Epidermal melanocyte (primary cell): ENCODE results near the gene LRBA.
"Not testable (repeated sequence)": the region's sequence is repeated elsewhere in the genome, so short reads cannot be mapped to it uniquely, and the experiment has no call there.

Experiments
- DNase-seq: peaks from one replicate; pipeline ENCODE4 v3.0.0; 2011; ENCODE audit warnings: low spot score; ENCODE audit not compliant: insufficient read length

LRBA gene

DNA sequence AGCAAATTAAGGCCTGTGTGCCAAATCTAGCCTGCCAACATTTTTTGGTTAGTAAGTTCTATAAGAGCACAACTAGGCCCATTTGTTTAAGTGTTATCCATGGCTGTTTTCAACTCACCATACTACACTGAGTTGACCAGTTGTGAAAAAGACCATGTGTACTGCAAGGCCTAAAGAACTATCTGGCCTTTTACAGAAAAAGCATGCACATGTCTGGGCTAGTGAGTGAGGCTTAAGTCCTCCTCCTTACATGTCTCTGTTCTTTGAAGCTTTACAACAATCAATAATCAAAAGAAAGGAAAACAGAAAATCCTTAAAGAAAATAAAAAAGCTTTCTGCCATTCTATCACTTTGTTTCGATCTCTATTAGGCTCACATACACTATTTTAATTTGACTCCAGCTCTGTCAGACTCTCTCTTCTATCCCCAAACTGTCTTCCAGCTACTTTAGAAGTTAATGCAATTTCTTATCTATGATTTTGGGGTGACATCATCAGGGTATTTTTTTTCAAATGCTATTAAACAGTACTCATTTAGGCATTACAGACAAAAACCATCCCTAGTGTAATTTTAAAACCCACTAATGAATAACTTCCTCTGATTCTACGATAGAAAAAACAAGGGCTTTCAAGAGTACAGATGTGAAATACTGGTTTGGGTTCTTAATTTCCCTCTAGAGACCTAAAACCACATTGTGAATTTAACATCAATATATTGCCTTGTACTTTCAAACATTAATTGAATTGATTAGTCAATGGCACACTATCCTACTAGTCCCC lies 271.3 kb downstream of the LRBA start:
- DNase-seq, result no peak

DNA sequence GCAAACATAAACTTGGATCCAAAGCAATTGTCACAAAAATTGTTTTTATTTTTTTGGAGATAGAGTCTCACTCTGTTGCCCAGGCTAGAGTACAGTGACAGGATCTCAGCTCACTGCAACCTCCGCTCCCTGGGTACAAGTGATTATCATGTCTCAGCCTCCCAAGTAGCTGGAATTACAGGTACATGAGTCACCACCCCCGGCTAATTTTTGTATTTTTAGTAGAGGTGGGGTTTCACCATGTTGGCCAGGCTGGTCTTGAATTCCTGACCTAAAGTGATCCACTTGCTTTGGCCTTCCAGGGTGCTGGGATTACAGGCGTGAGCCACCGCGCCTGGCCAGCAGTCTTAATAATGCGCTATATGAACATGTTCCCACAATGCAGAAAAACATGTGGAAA lies 272.2 kb downstream of the LRBA start:
- not testable (repeated sequence) for DNase-seq

DNA sequence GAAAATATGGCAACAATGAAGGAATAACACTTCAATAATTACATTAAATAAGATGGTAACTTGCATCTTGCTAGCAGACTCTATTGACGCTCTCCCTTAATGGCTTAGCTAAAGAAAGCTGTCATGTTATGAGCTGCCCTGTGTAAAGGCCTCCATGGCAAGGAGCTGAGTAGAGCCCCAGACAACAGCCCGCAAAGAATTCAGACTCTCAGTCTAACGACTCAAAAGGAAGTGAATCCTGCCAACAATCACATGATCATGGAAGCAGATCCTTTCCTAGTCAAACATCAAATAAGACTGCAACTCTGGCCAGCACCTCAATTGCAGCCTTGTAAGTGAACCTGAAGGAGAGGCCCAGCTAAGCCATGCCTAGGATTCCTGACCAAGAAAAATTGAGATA lies 275.5 kb downstream of the LRBA start:
- no peak for DNase-seq

DNA sequence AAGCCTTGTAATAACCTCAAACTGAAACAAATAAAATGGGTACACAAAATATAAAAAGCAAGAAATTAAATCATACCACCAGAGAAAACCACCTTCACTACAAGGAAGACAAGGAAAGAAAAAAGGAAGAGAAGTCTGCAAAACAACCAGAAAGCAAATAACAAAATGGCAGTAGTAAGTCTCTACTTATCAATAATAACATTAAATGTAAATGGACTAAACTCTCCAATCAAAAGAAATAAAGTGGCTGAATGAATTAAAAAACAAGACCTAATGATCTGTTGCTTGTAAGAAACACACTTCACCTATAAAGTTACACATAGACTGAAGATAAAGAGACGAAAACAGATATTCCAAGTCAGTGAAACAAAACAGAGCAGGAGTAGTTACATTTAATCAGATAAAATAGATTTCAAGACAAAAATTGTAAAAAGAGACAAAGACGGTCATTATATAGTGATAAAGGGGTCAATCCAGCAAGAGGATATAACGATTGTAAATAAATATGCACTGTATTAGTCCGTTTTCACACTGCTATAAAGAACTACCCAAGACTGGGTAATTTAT lies 289.0 kb downstream of the LRBA start:
- no peak for DNase-seq

DNA sequence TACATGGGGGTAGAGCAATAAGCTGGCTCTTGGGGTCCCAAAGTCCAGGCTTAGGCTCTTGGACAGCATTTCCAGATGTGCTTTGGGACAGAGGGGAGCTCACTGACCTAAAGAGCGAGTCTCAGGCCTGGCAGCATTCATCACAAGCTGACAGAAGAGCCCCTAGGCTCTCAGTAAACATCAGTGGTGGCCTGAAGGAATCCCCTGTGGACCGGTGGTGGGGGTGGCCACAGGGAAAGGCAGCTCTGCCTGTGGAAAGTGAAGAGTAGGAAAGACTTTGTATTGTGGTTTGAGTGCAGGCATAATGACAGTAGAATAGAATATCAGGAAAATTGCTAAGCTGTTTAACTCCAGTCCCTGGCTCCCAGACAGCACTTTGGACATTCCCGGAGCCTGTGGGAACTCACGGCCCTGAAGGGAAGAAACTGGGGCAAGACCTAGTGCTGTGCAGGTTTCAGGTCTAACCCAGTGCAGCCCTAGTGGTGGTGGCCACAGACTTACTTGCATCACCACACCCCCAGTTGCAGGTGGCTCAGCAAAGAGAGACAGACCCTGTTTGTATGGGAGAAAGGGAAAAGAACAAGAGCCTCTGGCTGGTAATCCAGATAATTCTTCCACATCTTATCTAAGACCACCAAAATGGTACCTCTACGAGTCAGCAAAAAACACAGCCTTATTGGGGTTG lies 291.2 kb downstream of the LRBA start:
- DNase-seq, result no peak

DNA sequence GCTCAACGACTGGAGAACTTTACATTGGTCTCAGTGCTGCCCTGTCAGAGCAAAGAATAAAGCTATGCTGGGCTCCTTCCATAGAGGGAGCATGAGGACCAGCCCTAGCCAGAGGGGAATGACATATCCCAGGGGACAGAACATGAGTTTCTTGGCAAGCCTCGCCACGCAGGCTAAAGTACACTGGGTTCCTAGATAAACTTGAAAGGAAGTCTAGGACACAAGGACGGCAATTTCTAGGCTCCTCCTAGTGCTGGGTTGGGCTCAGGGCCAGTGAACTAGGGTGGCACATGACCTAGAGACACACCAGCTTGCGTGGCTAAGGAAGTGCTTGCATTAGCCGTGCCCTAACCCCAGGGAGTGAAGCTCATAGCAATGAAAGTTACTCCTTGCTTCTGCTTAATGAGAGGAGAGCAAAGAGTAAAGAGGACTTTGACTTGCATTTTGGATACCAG lies 292.1 kb downstream of the LRBA start:
- no peak for DNase-seq

DNA sequence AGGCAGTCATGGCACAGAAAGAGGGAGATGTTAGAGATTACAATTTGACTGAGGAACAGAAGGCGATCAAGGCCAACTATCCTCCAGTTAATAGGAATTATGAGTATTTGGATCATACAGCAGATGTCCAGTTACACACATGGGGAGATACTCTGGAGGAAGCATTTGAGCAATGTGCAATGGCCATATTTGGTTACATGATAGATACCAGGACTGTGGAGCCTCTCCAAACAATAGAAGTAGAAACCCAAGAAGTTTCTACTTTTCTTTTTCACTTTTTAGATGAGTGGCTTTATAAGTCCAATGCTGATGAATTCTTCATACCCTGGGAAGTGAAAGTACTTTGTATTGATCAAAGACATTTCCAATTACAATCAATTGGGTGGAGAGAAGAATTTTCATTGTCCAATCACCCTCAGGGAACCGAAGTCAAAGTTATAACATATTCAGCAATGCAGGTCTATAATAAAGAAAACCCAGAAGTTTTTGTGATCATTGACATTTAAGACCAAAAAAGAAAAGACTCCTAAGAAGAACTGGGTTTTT lies 294.0 kb downstream of the LRBA start:
- no peak for DNase-seq

DNA sequence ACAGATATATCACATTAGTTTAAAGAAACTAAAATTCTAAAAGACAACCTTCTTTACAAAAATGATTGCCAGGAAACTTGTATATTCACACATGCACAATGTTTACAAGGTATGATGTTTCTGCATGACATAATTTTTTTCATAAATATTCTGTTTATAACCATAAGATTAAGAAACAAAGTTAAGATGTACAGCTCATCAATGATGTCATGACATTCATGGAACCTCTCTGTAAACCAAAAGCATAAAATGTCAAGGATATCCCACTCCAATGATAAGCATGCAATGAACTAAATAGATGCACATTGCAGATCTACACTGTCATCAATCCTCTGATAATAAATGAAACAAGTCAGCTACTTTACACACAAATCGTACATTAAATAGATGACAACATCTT lies 297.1 kb downstream of the LRBA start:
- no peak for DNase-seq

DNA sequence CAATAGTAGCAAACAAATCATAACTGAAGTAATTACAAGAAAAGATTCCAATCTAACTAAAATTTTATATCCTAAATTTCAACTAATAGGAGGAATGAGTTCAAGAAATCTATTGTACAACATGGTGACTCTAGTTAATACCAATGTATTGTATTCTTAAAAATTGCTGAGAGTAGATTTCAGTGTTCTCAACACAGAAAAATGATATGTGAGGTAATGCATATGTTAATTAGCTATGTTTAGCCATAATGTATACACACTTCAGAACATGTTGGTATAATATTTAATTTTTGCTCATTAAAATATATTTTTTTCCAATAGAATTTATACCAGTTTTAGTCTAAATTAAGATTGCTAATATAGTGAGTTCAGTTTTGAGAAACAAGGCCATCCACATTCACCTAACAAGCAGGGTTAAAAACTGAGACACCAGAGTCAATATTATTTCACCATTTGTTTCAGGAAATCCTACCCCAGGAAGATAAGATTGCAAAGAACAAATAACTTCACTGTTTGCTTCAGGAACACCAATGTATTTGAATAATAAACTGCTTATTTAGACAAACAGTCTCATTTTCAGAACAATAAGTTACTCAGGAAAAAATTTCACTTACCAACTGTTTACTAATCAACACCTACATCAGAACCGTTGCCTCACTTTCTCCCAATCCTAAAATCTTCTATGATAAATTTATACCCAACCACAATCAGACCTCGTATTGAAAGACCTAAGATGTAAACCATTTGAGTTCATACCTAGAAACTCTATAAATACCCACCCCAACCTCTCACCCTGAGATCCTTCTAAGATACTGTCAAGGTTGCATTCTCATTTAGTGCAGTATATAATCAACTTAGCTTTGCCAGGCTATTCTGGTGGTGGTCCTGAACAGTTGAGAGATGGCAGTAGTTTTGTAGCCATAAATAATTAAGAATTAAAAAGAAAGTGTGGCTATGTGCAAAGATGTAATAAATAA lies 300.3 kb downstream of the LRBA start:
- DNase-seq, result no peak

DNA sequence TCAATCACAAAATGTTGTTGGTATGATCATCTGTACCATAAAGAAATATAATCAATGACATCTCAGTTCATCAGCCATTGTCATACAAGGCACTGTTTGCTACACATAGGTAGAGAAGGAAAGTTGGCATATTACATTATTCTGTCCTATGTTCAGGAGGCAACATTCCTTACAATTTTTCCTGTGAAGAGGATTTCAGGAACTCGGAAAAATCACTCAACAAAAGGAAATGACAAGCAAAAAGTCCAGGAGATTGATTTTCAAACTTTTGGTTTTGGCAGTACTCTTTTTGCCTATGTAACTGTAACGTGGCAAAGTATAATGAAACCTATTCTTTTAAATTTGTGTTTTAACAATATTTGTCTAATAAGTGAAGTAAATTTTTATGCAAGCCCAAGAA lies 301.8 kb downstream of the LRBA start:
- DNase-seq, result no peak

DNA sequence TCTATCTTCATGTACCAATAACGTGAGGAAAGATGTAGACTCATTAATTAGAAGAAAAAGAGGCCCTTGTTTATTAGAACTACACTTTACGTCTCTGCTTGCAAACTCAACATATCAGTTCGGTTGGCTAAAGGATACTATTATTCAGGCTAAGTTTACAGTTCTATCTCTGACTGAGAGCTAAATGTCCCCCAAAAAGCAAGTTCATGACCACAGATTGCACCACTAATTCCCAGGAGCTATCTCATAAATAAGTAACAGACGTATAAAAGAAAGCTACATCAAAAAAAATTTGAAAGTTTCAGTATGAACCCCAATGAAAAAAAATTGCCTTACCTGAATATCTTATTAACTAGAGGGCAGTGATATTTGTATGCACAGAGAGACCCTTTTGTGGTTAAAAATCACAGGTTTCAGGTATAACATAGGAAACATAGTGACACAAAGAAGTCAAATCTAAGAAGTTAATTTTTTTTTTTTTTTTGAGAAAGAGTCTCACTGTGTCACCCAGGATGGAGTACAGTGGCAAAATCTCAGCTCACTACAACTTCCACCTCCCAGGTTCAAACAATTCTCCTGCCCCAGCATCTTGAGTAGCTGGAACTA lies 304.2 kb downstream of the LRBA start:
- no peak for DNase-seq

DNA sequence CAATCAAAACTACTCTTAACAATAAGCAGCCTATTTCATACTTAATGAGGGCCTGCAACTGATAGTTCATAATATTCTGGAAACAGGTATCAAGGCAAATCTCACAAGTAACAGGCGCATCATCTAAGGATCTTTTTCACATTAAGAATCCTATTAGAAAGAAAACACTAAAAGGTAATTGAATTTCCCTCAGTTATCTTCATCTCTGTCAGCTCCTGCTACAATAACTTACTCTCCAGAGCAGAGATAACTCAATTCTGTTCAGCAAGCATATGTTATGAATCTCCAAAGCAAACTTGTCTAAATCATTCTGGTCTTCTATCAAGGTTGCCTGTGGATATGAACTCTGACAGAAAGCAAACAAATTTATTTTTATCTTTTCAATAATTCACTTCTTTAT lies 307.1 kb downstream of the LRBA start:
- DNase-seq, result no peak

DNA sequence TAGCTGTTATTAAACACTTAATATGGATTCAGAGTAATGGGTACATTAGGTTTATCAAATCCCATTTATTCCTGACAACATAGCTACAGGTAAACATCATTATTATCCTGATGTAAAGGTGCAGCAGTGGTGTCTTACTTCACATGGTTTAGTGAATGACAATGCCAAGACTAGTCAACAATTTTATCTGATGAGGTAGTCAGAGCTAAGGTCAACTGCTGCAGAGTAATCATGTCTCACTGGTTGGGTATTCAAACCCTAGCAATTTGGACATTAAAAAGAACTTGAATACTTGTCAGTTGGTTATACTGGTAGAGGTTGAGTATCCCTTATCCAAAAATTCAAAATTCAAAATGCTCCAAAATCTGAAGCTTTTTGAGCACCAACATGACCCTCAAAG lies 315.5 kb downstream of the LRBA start:
- no peak for DNase-seq

DNA sequence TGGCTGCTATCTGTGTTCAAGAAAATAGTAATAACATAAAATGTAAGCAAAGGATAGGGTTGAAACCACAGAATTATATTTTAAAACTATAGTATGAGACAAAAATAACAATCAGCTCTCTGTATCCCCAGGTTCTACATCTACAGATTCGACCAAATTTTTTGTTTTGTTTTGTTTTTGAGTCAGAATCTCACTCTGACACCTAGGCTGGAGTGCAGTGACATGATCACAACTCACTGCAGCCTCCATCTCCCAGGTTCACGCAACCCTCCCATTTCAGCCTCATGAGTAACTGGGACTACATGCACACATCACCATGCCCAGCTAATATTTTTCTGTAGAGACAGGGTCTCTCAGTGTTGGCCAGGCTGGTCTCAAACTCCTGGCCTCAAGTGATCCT lies 319.9 kb downstream of the LRBA start:
- no peak for DNase-seq

DNA sequence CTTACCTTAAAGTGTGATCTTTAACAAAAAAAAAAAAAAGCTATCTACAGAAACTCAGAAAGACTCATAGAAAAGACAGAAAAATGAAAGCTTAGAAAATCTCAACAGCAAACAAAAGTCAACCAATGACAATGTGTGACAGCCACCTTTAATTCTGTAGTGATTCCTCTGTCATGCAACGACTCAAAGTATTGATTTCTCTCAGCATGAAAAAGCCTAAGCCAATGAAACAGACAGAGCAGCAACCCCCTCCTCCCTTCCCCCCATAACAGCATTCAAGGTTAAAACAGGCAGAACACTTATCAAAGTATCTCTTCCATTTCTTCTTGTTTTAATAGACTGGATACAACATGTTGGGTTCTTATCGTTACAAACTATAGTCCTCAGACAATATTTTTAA lies 320.6 kb downstream of the LRBA start:
- DNase-seq, result no peak

DNA sequence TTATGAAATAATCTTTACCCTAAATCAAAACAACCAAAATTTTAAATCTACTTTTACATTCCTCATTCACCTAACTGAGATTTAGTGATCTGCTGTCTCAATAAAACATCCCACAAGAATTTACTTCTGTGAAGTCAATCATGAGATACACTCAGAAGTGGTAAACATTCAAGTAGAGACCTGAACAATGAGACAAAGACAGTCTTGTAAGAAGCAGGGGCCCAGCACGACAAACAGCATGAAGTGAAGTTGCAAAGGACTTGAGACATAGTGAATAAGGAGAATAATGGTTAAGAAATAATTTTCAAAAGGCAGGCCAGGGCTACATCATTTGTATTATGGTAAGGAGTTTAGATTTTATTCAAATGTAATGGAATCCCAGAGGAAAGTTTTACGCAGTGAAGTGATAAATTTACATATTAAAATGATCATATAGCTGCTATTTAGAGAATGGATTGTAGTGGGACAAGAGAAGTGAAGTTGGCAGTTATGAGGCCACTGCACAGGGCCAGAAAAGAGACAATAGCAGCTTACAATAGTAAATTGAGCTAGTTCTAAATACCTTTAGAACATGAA lies 331.2 kb downstream of the LRBA start:
- no peak for DNase-seq

DNA sequence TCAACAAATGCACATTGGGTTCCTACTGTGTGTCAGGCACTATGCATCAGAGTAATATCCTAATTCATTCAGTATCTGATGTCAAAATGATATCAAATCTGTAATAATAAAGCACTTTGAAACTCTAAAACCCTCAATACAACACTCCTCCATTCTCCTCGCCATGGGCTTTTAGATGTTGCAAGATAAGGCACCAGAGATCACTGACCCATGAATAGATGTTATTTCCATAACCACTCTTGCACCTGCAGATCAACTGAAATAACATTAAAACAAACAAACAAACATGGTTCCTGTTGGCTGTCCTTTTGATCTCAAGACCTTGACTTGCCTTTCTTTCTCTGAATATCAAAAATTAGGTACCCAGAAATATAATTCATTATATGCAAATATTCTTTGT lies 333.0 kb downstream of the LRBA start:
- no peak for DNase-seq

DNA sequence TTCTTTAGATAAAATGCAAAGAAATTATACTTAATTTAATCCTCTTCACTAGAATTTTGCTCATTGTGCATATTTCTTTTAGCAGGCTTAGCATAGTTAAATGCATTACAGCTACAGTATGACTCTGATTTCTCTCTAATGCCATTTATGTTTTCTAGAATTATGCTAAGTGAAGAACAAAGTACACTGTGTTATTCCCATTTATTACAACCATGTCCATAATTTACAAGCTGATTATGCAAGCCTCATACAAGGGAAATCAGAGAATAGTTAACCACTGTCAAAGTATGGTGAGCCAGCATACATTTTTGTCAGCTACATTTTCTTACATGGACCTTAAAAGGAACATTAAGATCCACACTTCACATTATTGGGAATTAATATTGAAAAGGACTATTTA lies 334.0 kb downstream of the LRBA start:
- DNase-seq, result no peak

DNA sequence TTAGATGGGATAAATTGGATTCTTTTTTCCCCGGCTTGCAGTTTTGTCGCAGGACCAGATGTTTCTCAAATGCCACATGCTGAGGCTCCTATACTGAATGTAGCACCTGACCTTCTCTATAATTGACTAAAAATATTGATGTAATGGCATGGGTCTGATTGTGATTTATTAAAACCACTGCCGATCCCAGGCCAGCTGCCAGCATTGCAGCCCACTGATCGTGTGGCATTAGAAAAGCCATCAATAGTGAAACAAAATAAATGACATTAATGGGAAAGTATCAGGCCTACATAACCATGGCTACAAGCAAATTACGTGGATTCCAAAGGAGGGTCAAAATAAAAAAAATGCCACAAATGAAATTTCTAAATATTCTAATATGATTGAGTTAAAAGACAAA lies 334.4 kb downstream of the LRBA start:
- DNase-seq, result no peak

DNA sequence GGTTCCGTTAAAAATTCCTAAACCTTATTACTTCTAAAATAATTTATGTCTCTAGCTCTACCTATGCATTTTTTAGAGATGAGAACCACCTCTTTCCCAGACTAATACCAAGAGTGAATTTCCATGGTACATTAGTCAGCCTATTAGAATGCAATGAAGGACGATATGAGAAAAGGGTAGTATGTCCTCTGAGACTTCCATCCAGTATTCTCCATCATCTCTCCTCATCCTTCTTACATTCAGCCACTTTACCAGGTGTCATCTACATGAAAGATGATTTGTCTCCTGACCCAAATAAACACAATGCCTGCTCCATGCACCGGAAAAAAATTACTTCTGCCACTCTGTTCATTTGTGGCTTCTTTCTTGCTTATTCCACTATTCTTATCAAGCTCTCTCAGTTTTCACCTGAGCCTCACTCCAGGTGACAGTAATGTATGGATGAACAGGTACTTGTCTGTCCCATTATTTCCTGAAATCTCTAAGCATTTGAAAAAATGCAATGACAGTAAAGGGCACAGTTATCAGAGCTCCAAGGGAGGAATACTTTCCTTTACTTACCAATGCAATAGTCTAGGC lies 335.2 kb downstream of the LRBA start:
- DNase-seq, result no peak
